Right ventricle myocardium superior (tissue), 1 donor: ENCODE data around the gene CCDC85C. TPM values are rescaled to one million over a fixed set of nuclear protein-coding genes. Genes with fewer than 3 reads are reported as not detected.
A peak's percentile ranks its signal among the peaks of the same experiment; 100 is the strongest.

Experiments
- ATAC-seq: fragments of 200-7000 bp; cut with Tn5 transposase; one replicate; pipeline ENCODE4 v1.9.1; 2020; ENCODE audit warnings: mild to moderate bottlenecking; ENCODE audit not compliant: poor library complexity
- DNase-seq: peaks from one replicate; pipeline ENCODE4 v3.0.0-alpha.2; 2020
- intact Hi-C: fragments of 100-400 bp; cut with DNase I; formaldehyde crosslinking; loops from one replicate; pipeline ENCODE4 v1.11.2; 2022
- total RNA-seq: library from RNA; stranded (reverse); fragmentation: NEBNext Ultra II Directional; extraction: Animal tissue kit (Norgen Biotek cat#: 25700); gene quantifications from one replicate; pipeline ENCODE4 v1.2.1, GENCODE V29; 2021
- donor health status: DM: no; HTN: yes; CAD: no; lungs with severe emphysema.

Gene CCDC85C
- total RNA-seq, 1 donor from 2014 or later = 46.6 TPM

- ATAC-seq (no peak), DNase-seq (no peak)
- intact Hi-C loops = no loop called here
Measured at GRCh38 chr14:99611646-99612045, 7.6 kb upstream of the CCDC85C start.

- DNase-seq (no peak), ATAC-seq (no peak)
- intact Hi-C loops = no loop called here
Measured at GRCh38 chr14:99609245-99610170, 5.5 kb upstream of the CCDC85C start.

GRCh38 chr14:99608591-99608990 is 4.6 kb upstream of the CCDC85C start:
- intact Hi-C loops = no loop called here
- ATAC-seq (no peak), DNase-seq (no peak)

- no peak for DNase-seq
- intact Hi-C loops = no loop called here
- no peak for ATAC-seq
Measured at GRCh38 chr14:99606359-99606758, 2.4 kb upstream of the CCDC85C start.

GRCh38 chr14:99605299-99605961 is 1.4 kb upstream of the CCDC85C start:
- DNase-seq = peak; percentile 74
- intact Hi-C loops = no loop called here
- ATAC-seq = peak; percentile 23

- intact Hi-C loops = loop anchor here (5.0 kb wide), 1 partner anchor 43 kb away; no protein-coding TSS in a partner anchor
- no peak for DNase-seq
- ATAC-seq = peak; percentile 48
Measured at GRCh38 chr14:99604766-99605298, 825 bp upstream of the CCDC85C start.

GRCh38 chr14:99604278-99604765 is 315 bp upstream of the CCDC85C start:
- DNase-seq = peak; percentile 95
- intact Hi-C loops = loop anchor here (5.0 kb wide), 1 partner anchor 42 kb away; no protein-coding TSS in a partner anchor
- ATAC-seq = peak; percentile 95

- intact Hi-C loops = loop anchor here (5.0 kb wide), 1 partner anchor 41 kb away; no protein-coding TSS in a partner anchor
- ATAC-seq (no peak), DNase-seq (no peak)
Measured at GRCh38 chr14:99602788-99603415, 1.1 kb downstream of the CCDC85C start.

- DNase-seq = no peak
- intact Hi-C loops = loop anchor here (5.0 kb wide), 1 partner anchor 40 kb away; no protein-coding TSS in a partner anchor
- ATAC-seq = no peak
Measured at GRCh38 chr14:99602054-99602787, 1.8 kb downstream of the CCDC85C start.

- DNase-seq (no peak), ATAC-seq (no peak)
- intact Hi-C loops = loop anchor here (5.0 kb wide), 1 partner anchor 39 kb away; no protein-coding TSS in a partner anchor
Measured at GRCh38 chr14:99601361-99601831, 2.6 kb downstream of the CCDC85C start.

- intact Hi-C loops = loop anchor here (5.0 kb wide), 1 partner anchor 38 kb away; no protein-coding TSS in a partner anchor
- ATAC-seq (no peak), DNase-seq (no peak)
Measured at GRCh38 chr14:99600232-99600888, 3.6 kb downstream of the CCDC85C start.

- intact Hi-C loops = no loop called here
Measured at GRCh38 chr14:99599393-99599792, 4.6 kb downstream of the CCDC85C start.

GRCh38 chr14:99598774-99599173 is 5.2 kb downstream of the CCDC85C start:
- intact Hi-C loops = no loop called here
- ATAC-seq = no peak
- DNase-seq = no peak

More at GRCh38 chr14:99599393-99599792, 4.6 kb downstream of the CCDC85C start:
- DNase-seq = no peak
- no peak for ATAC-seq

GRCh38 chr14:99597911-99598600 is 6.0 kb downstream of the CCDC85C start:
- no peak for DNase-seq
- no peak for ATAC-seq
- intact Hi-C loops = no loop called here

GRCh38 chr14:99596772-99597171 is 7.2 kb downstream of the CCDC85C start:
- no peak for DNase-seq
- intact Hi-C loops = no loop called here
- no peak for ATAC-seq

GRCh38 chr14:99596071-99596627 is 7.9 kb downstream of the CCDC85C start:
- peak; percentile 77 for ATAC-seq
- DNase-seq = no peak
- intact Hi-C loops = no loop called here
